Vagina (tissue), 2 donors: ENCODE results near the gene DDX23. TPM values are rescaled to one million over a fixed set of nuclear protein-coding genes. Genes with fewer than 3 reads are reported as not detected.

Experiments
- DNase-seq, 2 donors: peaks; one replicate each; pipeline ENCODE4 v3.0.0-alpha.2; 2017; ENCODE audit errors: extremely low spot score in 2 of 2
- H3K27ac ChIP-seq: fragments of 200-600 bp; sonication (generic); one replicate; pipeline ENCODE4 v1.5.1; 2019
- H3K27me3 ChIP-seq: fragments of 200-600 bp; sonication (generic); one replicate; pipeline ENCODE4 v1.5.1; 2019
- H3K36me3 ChIP-seq, 2 donors: fragments of 200-600 bp; sonication (generic); one replicate each; pipeline ENCODE4 v1.5.1; 2017 to 2019
- H3K4me1 ChIP-seq: fragments of 200-600 bp; sonication (generic); one replicate; pipeline ENCODE4 v1.5.1; 2019
- H3K4me3 ChIP-seq, 2 donors: fragments of 200-600 bp; sonication (generic); 1 replicate in 1 of 2; 2 replicates in 1 of 2; pipeline ENCODE4 v1.5.1; 2016 to 2019
- H3K9me3 ChIP-seq: fragments of 200-600 bp; sonication (generic); one replicate; pipeline ENCODE4 v1.5.1; 2019
- CTCF ChIP-seq, 3 experiments: fragments of 450-650 bp in 2 of 3; fragments of 200-600 bp in 1 of 3; sonication (generic) in 1 of 3; IDR thresholded peaks; one replicate each; pipeline ENCODE4 v1.5.1; 2017 to 2019; ENCODE audit warnings: antibody characterized with exemption in 3 of 3, mild to moderate bottlenecking in 2 of 3, moderate library complexity in 2 of 3
- POLR2A ChIP-seq, 2 donors: fragments of 450-650 bp; IDR thresholded peaks; one replicate each; pipeline ENCODE4 v1.6.1; 2017; ENCODE audit warnings: antibody characterized with exemption in 2 of 2, mild to moderate bottlenecking in 2 of 2, moderate library complexity in 2 of 2
- POLR2AphosphoS5 ChIP-seq, 2 donors: sonication (generic); formaldehyde crosslinking; IDR thresholded peaks; one replicate each; pipeline ENCODE4 v1.9.0; 2017; ENCODE audit warnings: antibody characterized with exemption in 2 of 2, mild to moderate bottlenecking in 2 of 2, low read depth in 1 of 2; ENCODE audit not compliant: insufficient read depth in 1 of 2
- intact Hi-C: fragments of 100-400 bp; cut with DNase I; formaldehyde crosslinking; loops from one replicate; pipeline ENCODE4 v1.15.1; 2023
- total RNA-seq: library from RNA; depleted of rRNA; stranded (reverse); fragments of >200 nt; gene quantifications from one replicate; pipeline ENCODE4 v1.2.3, GENCODE V29; 2016

Gene DDX23
- total RNA-seq, 1 donor from 2014 or later: 57.9 TPM

- peaks cover 9% of the 10 kb centered on the region for H3K4me1 ChIP-seq
- no peak overlapping the region for H3K4me3 ChIP-seq
- TF ChIP-seq POLR2AphosphoS5 (IDR thresholded peaks at IDR 0.05; ENCODE audit: insufficient read depth in 1 of 2, low read depth in 1 of 2): no peak
- no peak for TF ChIP-seq POLR2A (IDR thresholded peaks at IDR 0.05)
- TF ChIP-seq CTCF (IDR thresholded peaks at IDR 0.05): no peak
- H3K27me3 ChIP-seq: no peaks in the 10 kb centered on the region
- no peaks in the 10 kb centered on the region for H3K9me3 ChIP-seq
- intact Hi-C loops: no loop called here
- no peaks in the 10 kb centered on the region for H3K36me3 ChIP-seq
- no peak overlapping the region for H3K27ac ChIP-seq
- DNase-seq: no peak
Measured at GRCh38 chr12:48869191-48869590, 17.2 kb upstream of the DDX23 start.

GRCh38 chr12:48868451-48868850 is 16.5 kb upstream of the DDX23 start:
- no peaks in the 10 kb centered on the region for H3K9me3 ChIP-seq
- intact Hi-C loops: no loop called here
- no peaks in the 10 kb centered on the region for H3K36me3 ChIP-seq
- no peak overlapping the region for H3K27ac ChIP-seq
- TF ChIP-seq CTCF (IDR thresholded peaks at IDR 0.05) (no peak), POLR2AphosphoS5 (IDR thresholded peaks at IDR 0.05; ENCODE audit: insufficient read depth in 1 of 2, low read depth in 1 of 2) (no peak), POLR2A (IDR thresholded peaks at IDR 0.05) (no peak)
- H3K4me1 ChIP-seq: peaks cover 9% of the 10 kb centered on the region
- no peak overlapping the region for H3K4me3 ChIP-seq
- H3K27me3 ChIP-seq: no peaks in the 10 kb centered on the region
- DNase-seq: no peak

GRCh38 chr12:48866052-48866711 is 14.2 kb upstream of the DDX23 start:
- Histone ChIP-seq H3K36me3 (no peaks in the 10 kb centered on the region), H3K4me1 (peaks cover 9% of the 10 kb centered on the region), H3K27ac (no peak overlapping the region), H3K27me3 (no peaks in the 10 kb centered on the region), H3K9me3 (no peaks in the 10 kb centered on the region), H3K4me3 (peak overlapping the region; percentile 52 to 54)
- TF ChIP-seq CTCF (IDR thresholded peaks at IDR 0.05) (no peak), POLR2A (IDR thresholded peaks at IDR 0.05) (no peak), POLR2AphosphoS5 (IDR thresholded peaks at IDR 0.05; ENCODE audit: insufficient read depth in 1 of 2, low read depth in 1 of 2) (no peak)
- intact Hi-C loops: no loop called here
- no peak for DNase-seq

GRCh38 chr12:48865281-48866051 is 13.5 kb upstream of the DDX23 start, which contains the start of gene RND1:
Gene RND1, minus strand, starts transcription at chr12:48865870. Its CDS starts 103 bp downstream, at chr12:48865767.
- intact Hi-C loops: no loop called here
- Histone ChIP-seq H3K4me1 (peaks cover 9% of the 10 kb centered on the region), H3K4me3 (peak within 1 kb of the TSS; percentile 52 to 54), H3K9me3 (no peaks in the 10 kb centered on the region), H3K36me3 (no peaks in the 10 kb centered on the region), H3K27ac (peak within 1 kb of the TSS; percentile 3), H3K27me3 (no peaks in the 10 kb centered on the region)
- peak; percentile 97 to 99 for TF ChIP-seq POLR2AphosphoS5 (IDR thresholded peaks at IDR 0.05; ENCODE audit: insufficient read depth in 1 of 2, low read depth in 1 of 2)
- TF ChIP-seq CTCF (IDR thresholded peaks at IDR 0.05): peak in 1 of 3 experiments; percentile 12
- TF ChIP-seq POLR2A (IDR thresholded peaks at IDR 0.05): peak; percentile 93 to 94
- peak in 1 of 2 donors; percentile 93 for DNase-seq

GRCh38 chr12:48863291-48863690 is 11.3 kb upstream of the DDX23 start:
- no peak overlapping the region for H3K4me3 ChIP-seq
- TF ChIP-seq POLR2AphosphoS5 (IDR thresholded peaks at IDR 0.05; ENCODE audit: insufficient read depth in 1 of 2, low read depth in 1 of 2): no peak
- no peak for TF ChIP-seq POLR2A (IDR thresholded peaks at IDR 0.05)
- no peak for TF ChIP-seq CTCF (IDR thresholded peaks at IDR 0.05)
- H3K4me1 ChIP-seq: peaks cover 9% of the 10 kb centered on the region
- H3K27ac ChIP-seq: no peak overlapping the region
- no peaks in the 10 kb centered on the region for H3K27me3 ChIP-seq
- no peaks in the 10 kb centered on the region for H3K36me3 ChIP-seq
- intact Hi-C loops: no loop called here
- DNase-seq: no peak
- no peaks in the 10 kb centered on the region for H3K9me3 ChIP-seq
